Peyer's patch (tissue), 4 donors: ENCODE data around the gene TTC9B. TPM values are rescaled to one million over a fixed set of nuclear protein-coding genes. Genes with fewer than 3 reads are reported as not detected.
"Not testable (repeated sequence)": the region's sequence is repeated elsewhere in the genome, so short reads cannot be mapped to it uniquely, and the experiment has no call there.

ENCODE experiments used
- DNase-seq, 3 donors: peaks; one replicate each; pipeline ENCODE4 v3.0.0-alpha.2; 2017 to 2019
- H3K27ac ChIP-seq, 4 donors: fragments of 200-600 bp; sonication (generic); one replicate each; pipeline ENCODE4 v1.5.1; 2016 to 2019
- H3K27me3 ChIP-seq, 2 donors: fragments of 200-600 bp; sonication (generic); one replicate each; pipeline ENCODE4 v1.5.1; 2019
- H3K36me3 ChIP-seq, 3 donors: fragments of 200-600 bp; sonication (generic); one replicate each; pipeline ENCODE4 v1.5.1; 2016 to 2019
- H3K4me1 ChIP-seq, 4 donors: fragments of 200-600 bp; sonication (generic); one replicate each; pipeline ENCODE4 v1.5.1; 2016 to 2019
- H3K4me3 ChIP-seq, 4 donors: fragments of 200-600 bp; sonication (generic); 1 replicate in 3 of 4; 2 replicates in 1 of 4; pipeline ENCODE4 v1.5.1; 2016 to 2019; ENCODE audit warnings: mild to moderate bottlenecking in 1 of 4
- H3K9me3 ChIP-seq, 4 donors: fragments of 200-600 bp; sonication (generic); one replicate each; pipeline ENCODE4 v1.5.1; 2016 to 2019; ENCODE audit warnings: mild to moderate bottlenecking in 1 of 4
- POLR2A ChIP-seq, 2 donors: fragments of 450-650 bp; IDR thresholded peaks; one replicate each; pipeline ENCODE4 v1.5.1; 2017; ENCODE audit warnings: antibody characterized with exemption in 2 of 2, mild to moderate bottlenecking in 2 of 2, moderate library complexity in 2 of 2
- total RNA-seq, 4 donors: library from RNA; depleted of rRNA; stranded (reverse); fragments of >200 nt; gene quantifications; one replicate each; pipeline ENCODE4 v1.1.0, GENCODE V29; 2016
- TF ChIP-seq, protein P1 (sequence below), 6 experiments: fragments of 450-650 bp in 4 of 6; fragments of 200-600 bp in 2 of 6; sonication (generic) in 1 of 6; IDR thresholded peaks; one replicate each; pipeline ENCODE4 v1.5.1; 2017 to 2019; ENCODE audit warnings: antibody characterized with exemption in 6 of 6, mild to moderate bottlenecking in 3 of 6, moderate library complexity in 1 of 6

The TTC9B gene
- total RNA-seq, 4 donors from 2014 or later, result not detected

DNA sequence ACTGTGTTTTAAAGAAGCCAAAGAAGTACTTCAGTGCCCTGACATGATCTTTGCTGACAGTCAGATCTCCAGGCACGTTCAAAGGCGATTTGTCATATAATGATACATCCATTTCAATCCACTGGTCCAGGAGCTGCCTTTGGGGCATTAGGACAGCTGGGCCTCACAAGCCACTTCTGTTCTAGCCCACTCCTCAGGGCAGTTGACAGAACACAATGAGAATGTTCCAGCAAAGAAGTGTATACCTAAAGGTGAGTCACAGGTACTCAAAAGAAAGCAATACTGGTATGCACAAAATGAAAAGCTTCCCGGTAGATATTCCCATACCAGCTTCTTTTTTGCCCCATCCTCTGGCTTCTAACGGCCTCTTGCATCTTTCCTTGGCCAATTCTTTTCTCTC is 39.4 kb downstream of the TTC9B start:
- TF ChIP-seq POLR2A (IDR thresholded peaks at IDR 0.05), result no peak
- TF ChIP-seq, protein P1, sequence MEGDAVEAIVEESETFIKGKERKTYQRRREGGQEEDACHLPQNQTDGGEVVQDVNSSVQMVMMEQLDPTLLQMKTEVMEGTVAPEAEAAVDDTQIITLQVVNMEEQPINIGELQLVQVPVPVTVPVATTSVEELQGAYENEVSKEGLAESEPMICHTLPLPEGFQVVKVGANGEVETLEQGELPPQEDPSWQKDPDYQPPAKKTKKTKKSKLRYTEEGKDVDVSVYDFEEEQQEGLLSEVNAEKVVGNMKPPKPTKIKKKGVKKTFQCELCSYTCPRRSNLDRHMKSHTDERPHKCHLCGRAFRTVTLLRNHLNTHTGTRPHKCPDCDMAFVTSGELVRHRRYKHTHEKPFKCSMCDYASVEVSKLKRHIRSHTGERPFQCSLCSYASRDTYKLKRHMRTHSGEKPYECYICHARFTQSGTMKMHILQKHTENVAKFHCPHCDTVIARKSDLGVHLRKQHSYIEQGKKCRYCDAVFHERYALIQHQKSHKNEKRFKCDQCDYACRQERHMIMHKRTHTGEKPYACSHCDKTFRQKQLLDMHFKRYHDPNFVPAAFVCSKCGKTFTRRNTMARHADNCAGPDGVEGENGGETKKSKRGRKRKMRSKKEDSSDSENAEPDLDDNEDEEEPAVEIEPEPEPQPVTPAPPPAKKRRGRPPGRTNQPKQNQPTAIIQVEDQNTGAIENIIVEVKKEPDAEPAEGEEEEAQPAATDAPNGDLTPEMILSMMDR (IDR thresholded peaks at IDR 0.05), result no peak
- Histone ChIP-seq H3K36me3 (no peaks in the 10 kb centered on the region), H3K4me3 (no peak overlapping the region), H3K4me1 (no peaks in the 10 kb centered on the region), H3K9me3 (no peaks in the 10 kb centered on the region), H3K27ac (no peak overlapping the region), H3K27me3 (no peaks in the 10 kb centered on the region)
- DNase-seq, result no peak

DNA sequence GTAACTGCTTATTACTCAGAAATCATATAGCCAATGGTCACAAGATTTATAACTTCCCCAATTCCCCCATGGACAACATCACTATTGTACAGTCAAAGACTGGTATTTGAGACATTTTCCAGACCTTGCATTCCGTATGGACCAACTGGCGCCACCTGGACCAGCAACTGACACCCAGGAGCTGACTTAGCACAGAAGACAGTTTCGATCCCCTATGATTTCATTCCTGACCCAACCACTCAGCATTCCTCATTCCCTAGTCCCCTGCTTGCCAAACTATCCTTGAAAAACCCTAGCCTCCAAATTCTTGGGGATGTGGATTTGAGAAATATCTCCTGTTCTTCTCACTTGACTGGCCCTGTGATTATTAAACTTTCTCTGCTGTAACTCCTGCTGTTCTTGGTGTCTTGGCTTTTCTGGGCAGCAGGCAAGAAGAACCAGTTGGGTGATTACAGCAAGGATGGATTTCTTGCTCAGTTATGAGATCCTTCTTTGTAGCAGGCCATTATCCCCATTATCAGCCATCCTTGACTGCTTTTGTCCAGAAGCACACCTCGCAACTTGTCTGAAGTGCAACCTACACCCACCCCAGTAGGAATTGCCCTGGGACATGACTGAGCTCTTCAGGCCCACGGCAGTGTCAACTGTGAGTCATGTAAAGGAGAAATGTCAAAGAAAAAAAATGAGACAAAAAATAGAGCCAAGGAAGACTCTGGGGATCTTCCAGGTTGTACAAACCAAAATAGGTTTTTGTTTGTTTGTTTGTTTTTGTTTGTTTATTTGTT is 40.7 kb downstream of the TTC9B start:
- TF ChIP-seq POLR2A (IDR thresholded peaks at IDR 0.05), result no peak
- TF ChIP-seq, protein P1 (IDR thresholded peaks at IDR 0.05), result no peak
- no peak for DNase-seq
- Histone ChIP-seq H3K27me3 (no peaks in the 10 kb centered on the region), H3K27ac (no peak overlapping the region), H3K9me3 (no peaks in the 10 kb centered on the region), H3K4me1 (no peaks in the 10 kb centered on the region), H3K4me3 (no peak overlapping the region), H3K36me3 (no peaks in the 10 kb centered on the region)

DNA sequence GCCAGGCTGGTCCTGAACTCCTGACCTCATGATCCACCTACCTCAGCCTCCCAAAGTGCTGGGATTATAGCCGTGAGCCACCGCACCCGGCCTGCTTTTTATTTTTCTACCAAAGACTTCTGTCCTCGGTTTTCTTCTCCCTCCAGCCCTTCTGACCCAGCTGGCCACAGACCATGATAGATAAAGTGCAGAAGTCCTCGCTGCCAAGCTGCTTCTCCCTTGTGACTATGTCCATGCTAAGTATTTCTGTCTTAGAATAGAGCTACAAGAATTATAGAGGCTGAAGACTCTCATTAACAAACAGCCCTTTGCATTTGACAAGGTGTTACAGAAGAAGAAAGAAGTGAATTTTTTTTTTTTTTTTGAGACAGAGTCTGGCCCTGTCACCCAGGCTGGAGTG is 42.4 kb downstream of the TTC9B start:
- no peak overlapping the region for H3K27ac ChIP-seq
- no peaks in the 10 kb centered on the region for H3K9me3 ChIP-seq

DNA sequence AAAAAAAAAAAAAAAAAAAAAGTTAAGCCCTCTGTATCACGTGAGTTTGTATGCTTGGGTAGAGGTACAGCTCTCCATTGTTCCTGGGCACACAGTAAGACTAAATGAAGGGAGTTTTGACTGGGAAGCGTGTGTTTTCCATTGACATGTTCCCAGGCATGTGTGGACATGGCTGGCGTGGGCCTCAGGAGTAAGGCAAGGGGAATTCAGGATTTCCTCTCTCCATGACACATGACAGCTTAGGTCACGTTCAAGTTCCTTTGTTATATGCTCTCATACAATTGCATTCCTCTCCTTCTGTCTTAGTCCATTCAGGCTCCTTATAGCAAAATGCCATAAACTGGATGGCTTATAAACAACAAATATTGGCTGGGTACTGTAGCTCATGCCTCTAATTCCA is 44.1 kb downstream of the TTC9B start:
- Histone ChIP-seq H3K4me3 (no peak overlapping the region), H3K27me3 (no peaks in the 10 kb centered on the region), H3K9me3 (no peaks in the 10 kb centered on the region), H3K36me3 (no peaks in the 10 kb centered on the region), H3K27ac (no peak overlapping the region), H3K4me1 (no peaks in the 10 kb centered on the region)
- TF ChIP-seq POLR2A (IDR thresholded peaks at IDR 0.05), result no peak
- TF ChIP-seq, protein P1 (IDR thresholded peaks at IDR 0.05), result no peak
- no peak for DNase-seq

More for the DNA sequence above, 42.4 kb downstream of the TTC9B start:
- Histone ChIP-seq H3K4me1 (no peaks in the 10 kb centered on the region), H3K36me3 (no peaks in the 10 kb centered on the region), H3K4me3 (no peak overlapping the region), H3K27me3 (no peaks in the 10 kb centered on the region)
- DNase-seq, result no peak
- no peak for TF ChIP-seq POLR2A (IDR thresholded peaks at IDR 0.05)
- TF ChIP-seq, protein P1 (IDR thresholded peaks at IDR 0.05), result no peak

DNA sequence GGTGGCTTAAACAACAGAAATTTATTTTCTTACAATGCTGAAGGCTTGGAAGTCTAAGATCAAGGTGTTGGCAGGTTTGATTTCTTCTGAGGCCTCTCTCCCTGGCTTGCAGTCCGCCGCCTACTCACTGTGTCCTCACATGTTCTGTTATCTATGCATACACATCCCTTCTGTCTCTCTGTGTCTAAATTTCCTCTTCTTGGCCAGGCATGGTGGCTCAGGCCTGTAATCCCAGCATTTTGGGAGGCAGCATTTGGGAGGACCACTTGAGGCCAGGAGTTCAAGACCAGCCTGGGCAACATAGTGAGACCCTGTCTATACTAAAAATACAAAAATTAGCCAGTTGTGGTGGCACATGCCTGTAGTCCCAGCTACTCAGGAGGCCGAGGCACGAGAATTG is 46.9 kb downstream of the TTC9B start:
- not testable (repeated sequence) for H3K27me3 ChIP-seq, H3K9me3 ChIP-seq, H3K36me3 ChIP-seq, H3K4me3 ChIP-seq, H3K27ac ChIP-seq, DNase-seq, H3K4me1 ChIP-seq

DNA sequence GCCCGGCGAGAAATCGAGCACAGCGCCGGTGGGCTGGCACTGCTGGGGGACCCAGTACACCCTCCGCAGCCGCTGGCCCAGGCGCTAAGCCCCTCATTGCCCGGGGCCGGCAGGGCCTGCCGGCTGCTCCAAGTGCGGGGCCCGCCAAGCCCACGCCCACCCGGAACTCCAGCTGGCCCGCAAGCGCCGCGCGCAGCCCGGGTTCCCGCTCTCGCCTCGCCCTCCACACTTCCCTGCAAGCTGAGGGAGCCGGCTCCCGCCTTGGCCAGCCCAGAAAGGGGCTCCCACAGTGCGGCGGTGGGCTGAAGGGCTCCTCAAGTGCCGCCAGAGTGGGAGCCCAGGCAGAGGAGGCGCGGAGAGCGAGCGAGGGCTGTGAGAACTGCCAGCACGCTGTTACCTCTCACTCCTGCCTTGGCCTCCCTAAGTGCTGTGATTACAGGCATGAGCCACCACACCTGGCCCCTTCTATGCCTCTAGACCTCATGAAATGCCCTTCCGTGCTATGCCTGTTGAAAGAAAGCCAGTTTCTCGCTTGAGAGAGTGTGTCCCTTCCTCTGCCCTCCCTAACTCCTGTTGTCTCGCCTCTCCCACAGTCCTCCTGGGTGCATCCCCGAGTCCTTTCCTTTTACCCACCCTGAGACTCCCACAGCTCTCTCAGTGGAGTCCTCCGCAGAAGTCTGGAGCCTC is 47.7 kb downstream of the TTC9B start:
- not testable (repeated sequence) for DNase-seq, H3K27me3 ChIP-seq, H3K4me3 ChIP-seq, H3K36me3 ChIP-seq, H3K9me3 ChIP-seq, H3K4me1 ChIP-seq, H3K27ac ChIP-seq

DNA sequence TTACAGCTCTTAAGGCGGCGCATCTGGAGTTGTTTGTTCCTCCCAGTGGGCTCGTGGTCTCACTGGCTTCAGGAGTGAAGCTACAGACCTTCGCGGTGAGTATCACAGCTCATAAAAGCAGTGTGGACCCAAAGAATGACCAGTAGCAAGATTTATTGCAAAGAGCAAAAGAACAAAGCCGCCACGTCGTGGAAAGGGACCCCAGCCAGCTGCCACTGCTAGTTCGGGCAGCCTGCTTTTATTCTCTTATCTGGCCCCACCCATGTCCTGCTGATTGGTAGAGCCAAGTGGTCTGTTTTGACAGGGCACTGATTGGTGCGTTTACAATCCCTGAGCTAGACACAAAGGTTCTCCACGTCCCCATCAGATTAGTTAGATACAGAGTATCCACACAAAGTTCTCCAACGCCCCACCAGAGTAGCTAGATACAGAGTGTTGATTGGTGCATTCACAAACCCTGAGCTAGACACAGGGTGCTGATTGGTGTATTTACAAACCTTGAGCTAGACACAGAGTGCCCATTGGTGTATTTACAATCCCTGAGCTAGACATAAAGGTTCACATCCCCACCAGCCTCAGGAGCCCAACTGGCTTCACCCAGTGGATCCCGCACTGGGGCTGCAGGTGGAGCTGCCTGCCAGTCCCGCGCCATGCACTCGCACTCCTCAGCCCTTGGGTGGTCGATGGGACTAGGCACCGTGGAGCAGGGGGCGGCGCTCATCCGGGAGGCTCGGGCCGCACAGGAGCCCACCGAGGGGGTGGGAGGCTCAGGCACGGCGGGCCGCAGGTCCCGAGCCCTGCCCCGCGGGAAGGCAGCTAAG is 48.5 kb downstream of the TTC9B start:
- DNase-seq, H3K27ac ChIP-seq, H3K9me3 ChIP-seq, H3K4me1 ChIP-seq, H3K4me3 ChIP-seq, H3K27me3 ChIP-seq, H3K36me3 ChIP-seq: not testable (repeated sequence)
